ENCODE measurements around the gene CST3. TPM values are rescaled to one million over a fixed set of nuclear protein-coding genes. Genes with fewer than 3 reads are reported as not detected.
"Not testable (repeated sequence)": the region's sequence is repeated elsewhere in the genome, so short reads cannot be mapped to it uniquely, and the experiment has no call there.

The CST3 gene, protein sequence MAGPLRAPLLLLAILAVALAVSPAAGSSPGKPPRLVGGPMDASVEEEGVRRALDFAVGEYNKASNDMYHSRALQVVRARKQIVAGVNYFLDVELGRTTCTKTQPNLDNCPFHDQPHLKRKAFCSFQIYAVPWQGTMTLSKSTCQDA
- total RNA-seq: 1,000 to 10,000 TPM; 1,117 to 1,890 (median 1,478) TPM

GRCh38 chr20:23637282-23638221, at the start of gene CST3:
Gene CST3, minus strand, starts transcription at chr20:23637955. Its CDS starts 93 bp downstream, at chr20:23637862.
- TF ChIP-seq, protein P1, sequence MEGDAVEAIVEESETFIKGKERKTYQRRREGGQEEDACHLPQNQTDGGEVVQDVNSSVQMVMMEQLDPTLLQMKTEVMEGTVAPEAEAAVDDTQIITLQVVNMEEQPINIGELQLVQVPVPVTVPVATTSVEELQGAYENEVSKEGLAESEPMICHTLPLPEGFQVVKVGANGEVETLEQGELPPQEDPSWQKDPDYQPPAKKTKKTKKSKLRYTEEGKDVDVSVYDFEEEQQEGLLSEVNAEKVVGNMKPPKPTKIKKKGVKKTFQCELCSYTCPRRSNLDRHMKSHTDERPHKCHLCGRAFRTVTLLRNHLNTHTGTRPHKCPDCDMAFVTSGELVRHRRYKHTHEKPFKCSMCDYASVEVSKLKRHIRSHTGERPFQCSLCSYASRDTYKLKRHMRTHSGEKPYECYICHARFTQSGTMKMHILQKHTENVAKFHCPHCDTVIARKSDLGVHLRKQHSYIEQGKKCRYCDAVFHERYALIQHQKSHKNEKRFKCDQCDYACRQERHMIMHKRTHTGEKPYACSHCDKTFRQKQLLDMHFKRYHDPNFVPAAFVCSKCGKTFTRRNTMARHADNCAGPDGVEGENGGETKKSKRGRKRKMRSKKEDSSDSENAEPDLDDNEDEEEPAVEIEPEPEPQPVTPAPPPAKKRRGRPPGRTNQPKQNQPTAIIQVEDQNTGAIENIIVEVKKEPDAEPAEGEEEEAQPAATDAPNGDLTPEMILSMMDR (IDR thresholded peaks at IDR 0.05): no peak
- DNase-seq (ENCODE audit: low spot score) (no peak), ATAC-seq (ENCODE audit: low FRiP score) (peak; percentile 85)

DNA sequence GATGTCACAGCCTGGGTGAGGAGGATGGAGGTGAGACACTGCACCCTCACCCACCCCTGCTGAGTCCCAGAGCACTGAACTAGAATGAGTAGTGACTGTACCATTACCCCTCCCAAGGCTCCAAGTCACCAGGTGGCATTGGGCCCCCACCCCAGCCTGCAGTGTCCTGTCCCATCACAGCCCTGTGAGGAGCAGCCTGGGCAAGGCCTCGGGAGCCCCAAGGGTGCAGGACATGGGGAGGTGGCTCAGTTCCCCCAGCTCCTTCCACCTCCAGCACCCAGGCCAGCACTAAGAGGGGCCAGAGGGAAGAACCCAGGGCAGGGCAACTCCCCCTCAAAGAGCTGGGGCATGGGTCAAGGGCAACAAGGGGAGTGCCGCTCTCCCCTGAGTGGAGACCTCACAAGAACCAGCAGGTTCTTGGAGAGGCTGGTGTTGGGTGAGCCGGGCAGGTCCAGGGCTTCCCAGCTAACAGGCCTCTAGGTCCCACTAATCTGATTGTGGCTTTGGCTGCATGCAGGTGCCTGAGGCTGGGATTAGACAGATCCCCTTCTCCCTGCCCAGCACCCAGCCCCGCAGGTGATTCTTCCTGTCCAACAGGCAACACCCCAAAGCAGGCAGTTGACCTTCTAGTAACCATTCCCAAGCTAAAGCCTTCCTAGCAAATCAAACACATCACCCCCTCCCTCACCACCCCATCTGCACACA, 48.4 kb upstream of the CST3 start:
- DNase-seq (ENCODE audit: low spot score): no peak
- TF ChIP-seq, protein P1 (IDR thresholded peaks at IDR 0.05): no peak
- no peak for ATAC-seq (ENCODE audit: low FRiP score)

- not testable (repeated sequence) for DNase-seq (ENCODE audit: low spot score); ATAC-seq (ENCODE audit: low FRiP score)
These were observed 47.8 kb upstream of the CST3 start for GRCh38 chr20:23685529-23685896.

DNA sequence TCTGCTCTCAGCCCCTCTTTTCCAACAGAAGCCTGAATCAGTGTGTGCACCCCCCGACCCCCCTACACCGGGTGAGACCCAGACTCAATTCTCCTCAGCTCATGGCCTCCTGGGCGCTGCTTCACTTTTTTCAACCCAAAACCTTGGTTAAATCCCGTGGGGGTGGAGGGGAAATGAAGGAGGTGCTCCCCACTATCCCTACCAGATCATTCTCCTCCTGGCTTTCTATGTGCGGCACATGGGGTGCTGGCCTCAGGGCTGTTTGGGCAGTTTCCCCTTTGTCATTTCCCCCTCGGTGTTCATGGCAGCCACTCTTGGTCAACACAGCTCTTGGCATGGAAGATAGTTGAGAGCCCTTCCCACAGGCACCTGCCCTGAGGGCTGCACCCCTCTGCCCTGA, 46.5 kb upstream of the CST3 start:
- TF ChIP-seq, protein P1 (IDR thresholded peaks at IDR 0.05): no peak
- DNase-seq (ENCODE audit: low spot score) (no peak), ATAC-seq (ENCODE audit: low FRiP score) (no peak)

DNA sequence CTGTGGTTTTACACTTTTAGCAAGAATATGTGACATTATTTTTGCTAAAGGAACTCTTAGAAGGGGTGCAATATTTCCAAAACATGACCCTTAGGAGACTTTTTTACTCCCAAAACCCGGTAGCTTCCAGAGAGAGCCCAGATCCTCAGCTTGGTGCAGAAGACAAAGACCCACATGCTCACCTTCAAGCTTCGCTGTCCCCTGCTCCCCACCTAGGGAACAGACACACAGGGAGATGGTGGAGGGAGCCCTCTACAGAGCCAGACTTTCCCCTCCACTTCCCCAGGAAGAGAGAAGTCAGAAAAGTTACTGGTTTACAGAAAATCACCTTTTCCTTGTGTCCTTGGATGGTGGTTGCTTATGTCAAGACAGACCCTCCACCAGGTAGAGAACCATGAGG, 46.1 kb upstream of the CST3 start:
- DNase-seq (ENCODE audit: low spot score): no peak
- TF ChIP-seq, protein P1 (IDR thresholded peaks at IDR 0.05): no peak
- no peak for ATAC-seq (ENCODE audit: low FRiP score)

GRCh38 chr20:23683281-23683680, 45.5 kb upstream of the CST3 start:
- TF ChIP-seq, protein P1 (IDR thresholded peaks at IDR 0.05): no peak
- ATAC-seq (ENCODE audit: low FRiP score) (no peak), DNase-seq (ENCODE audit: low spot score) (no peak)

- ATAC-seq (ENCODE audit: low FRiP score) (no peak), DNase-seq (ENCODE audit: low spot score) (no peak)
- TF ChIP-seq, protein P1 (IDR thresholded peaks at IDR 0.05): no peak
These were observed 42.4 kb upstream of the CST3 start for GRCh38 chr20:23680146-23680545.
